Liver (tissue), 9 donors: ENCODE data around the gene USP21. TPM values are rescaled to one million over a fixed set of nuclear protein-coding genes. Genes with fewer than 3 reads are reported as not detected.
A peak's percentile ranks its signal among the peaks of the same experiment; 100 is the strongest.

Experiments
- DNase-seq: peaks from one replicate; pipeline ENCODE4 v3.0.0-alpha.2; 2017; ENCODE audit warnings: low spot score
- H3K27ac ChIP-seq, 2 donors: one replicate each; pipeline ENCODE4 v1.7.0; 2013; ENCODE audit warnings: inconsistent platforms in 2 of 2, low read length in 2 of 2, control low read depth in 1 of 2, low read depth in 1 of 2, mild to moderate bottlenecking in 1 of 2
- H3K27me3 ChIP-seq, 4 donors: one replicate each; pipeline versions ENCODE4 v1.6.1 to v1.7.0; 2013; ENCODE audit warnings: low read length in 3 of 4, inconsistent platforms in 1 of 4, mild to moderate bottlenecking in 1 of 4, moderate library complexity in 1 of 4; ENCODE audit not compliant: control insufficient read depth in 4 of 4, insufficient read depth in 4 of 4
- H3K36me3 ChIP-seq, 4 donors: one replicate each; pipeline versions ENCODE4 v1.6.1 to v1.7.0; 2013; ENCODE audit warnings: low read length in 3 of 4, mild to moderate bottlenecking in 3 of 4, low read depth in 1 of 4, moderate library complexity in 1 of 4; ENCODE audit not compliant: control insufficient read depth in 4 of 4, insufficient read depth in 3 of 4
- H3K4me1 ChIP-seq, 4 donors: one replicate each; pipeline versions ENCODE4 v1.6.1 to v1.7.0; 2013; ENCODE audit warnings: low read length in 3 of 4, mild to moderate bottlenecking in 3 of 4, moderate library complexity in 1 of 4; ENCODE audit not compliant: control insufficient read depth in 4 of 4, insufficient read depth in 4 of 4
- H3K4me3 ChIP-seq, 3 donors: one replicate each; pipeline versions ENCODE4 v1.6.1 to v1.7.0; 2013; ENCODE audit warnings: low read length in 3 of 3, control low read depth in 1 of 3, low read depth in 1 of 3, mild to moderate bottlenecking in 1 of 3
- H3K9ac ChIP-seq, 2 donors: one replicate each; pipeline ENCODE4 v1.7.0; 2013; ENCODE audit warnings: low read length in 2 of 2, mild to moderate bottlenecking in 2 of 2, moderate library complexity in 2 of 2, control low read depth in 1 of 2, low read depth in 1 of 2
- H3K9me3 ChIP-seq, 4 donors: one replicate each; pipeline versions ENCODE4 v1.6.1 to v1.7.0; 2013; ENCODE audit warnings: low read length in 3 of 4; ENCODE audit not compliant: control insufficient read depth in 4 of 4
- ATF3 ChIP-seq: IDR thresholded peaks from 2 replicates; pipeline ENCODE4 v1.6.1; 2016; ENCODE audit warnings: antibody characterized with exemption
- EGR1 ChIP-seq, 2 donors: IDR thresholded peaks; 2 replicates each; pipeline ENCODE4 v1.6.1; 2016 to 2018; ENCODE audit warnings: antibody characterized with exemption in 2 of 2, low read depth in 2 of 2
- FOXA1 ChIP-seq: IDR thresholded peaks from 2 replicates; pipeline ENCODE4 v1.6.1; 2016; ENCODE audit warnings: antibody characterized with exemption
- FOXA2 ChIP-seq: IDR thresholded peaks from 2 replicates; pipeline ENCODE4 v1.6.1; 2016; ENCODE audit warnings: antibody characterized with exemption
- HNF4A ChIP-seq, 2 donors: conservative IDR thresholded peaks; 2 replicates each; pipeline ENCODE4 v1.6.1; 2016; ENCODE audit warnings: antibody characterized with exemption in 2 of 2, mild to moderate bottlenecking in 2 of 2
- HNF4G ChIP-seq: IDR thresholded peaks from 2 replicates; pipeline ENCODE4 v1.6.1; 2016; ENCODE audit warnings: antibody characterized with exemption
- NR2F2 ChIP-seq: IDR thresholded peaks from 2 replicates; pipeline ENCODE4 v1.6.1; 2016; ENCODE audit warnings: antibody characterized with exemption
- RAD21 ChIP-seq, 2 donors: IDR thresholded peaks; 2 replicates each; pipeline ENCODE4 v1.6.1; 2016; ENCODE audit warnings: antibody characterized with exemption in 2 of 2, mild to moderate bottlenecking in 2 of 2
- TAF1 ChIP-seq: conservative IDR thresholded peaks from 2 replicates; pipeline ENCODE4 v1.6.1; 2016; ENCODE audit warnings: antibody characterized with exemption, mild to moderate bottlenecking
- WGBS: extraction: QIAGEN DNeasy Blood & Tissue Kit; methylation state at CpG from one replicate; pipeline ENCODE4 v1.1.7; 2013; 5-methylcytosine and 5-hydroxymethylcytosine counted together
- polyA plus RNA-seq, 2 donors: library from polyadenylated mRNA; stranded (reverse) in 1 of 2; unstranded in 1 of 2; fragments of 200-250 nt in 1 of 2; fragments of >200 nt in 1 of 2; fragmentation: Nextera tagmentation in 1 of 2; extraction: Ambion mirVana in 1 of 2; gene quantifications; one replicate each; pipeline versions ENCODE4 v1.2.1 to v1.2.3, GENCODE V29; 2013 to 2015
- total RNA-seq, 2 donors: library from RNA; depleted of rRNA; stranded (reverse); fragments of >200 nt; gene quantifications; one replicate each; pipeline ENCODE4 v1.2.3, GENCODE V29; 2014
- TF ChIP-seq, protein P1 (sequence below): fragments of 150-350 bp; IDR thresholded peaks from 2 replicates; pipeline ENCODE4 v1.5.1; 2017; ENCODE audit warnings: improper control_type of control experiment, low read depth, low read length; ENCODE audit not compliant: missing input control
- TF ChIP-seq, protein P2 (sequence below): IDR thresholded peaks from 2 replicates; pipeline ENCODE4 v1.6.1; 2016; ENCODE audit warnings: antibody characterized with exemption, mild to moderate bottlenecking
- donor health status: healthy.
- donor health status: healthy.
- donor health status: healthy.
- donor health status: healthy.
- donor health status: healthy.

USP21 gene
- total and polyA plus RNA-seq, 4 donors, result 4.1 to 9.0 (median 6.5) TPM

- no peaks in the 10 kb centered on the region for H3K27me3 ChIP-seq
- peaks cover 0 to 9% (median 3%) of the 10 kb centered on the region in 4 donors for H3K4me1 ChIP-seq
- no peak overlapping the region for H3K4me3 ChIP-seq
- no peaks in the 10 kb centered on the region for H3K9me3 ChIP-seq
- 84% methylated on average over 1 of the region's 1 CpG for WGBS
- TF ChIP-seq EGR1 (IDR thresholded peaks at IDR 0.05; ENCODE audit: low read depth in 2 of 2) (no peak), ATF3 (no peak), FOXA1 (no peak)
- DNase-seq, result no peak
- H3K9ac ChIP-seq, result no peak overlapping the region
- H3K36me3 ChIP-seq, result no peaks in the 10 kb centered on the region
- no peak overlapping the region for H3K27ac ChIP-seq
Observed at GRCh38 chr1:161138431-161138830, 20.9 kb upstream of the USP21 start.

GRCh38 chr1:161139766-161140165, 19.5 kb upstream of the USP21 start:
- Histone ChIP-seq H3K27me3 (no peaks in the 10 kb centered on the region), H3K4me3 (no peak overlapping the region), H3K4me1 (peaks cover 0 to 3% (median 0%) of the 10 kb centered on the region in 4 donors), H3K9ac (no peak overlapping the region), H3K27ac (no peak overlapping the region), H3K9me3 (no peaks in the 10 kb centered on the region), H3K36me3 (no peaks in the 10 kb centered on the region)
- WGBS, result 20% methylated on average over 1 of the region's 1 CpG
- peak; percentile 61 for DNase-seq
- TF ChIP-seq FOXA2 (no peak), EGR1 (IDR thresholded peaks at IDR 0.05; ENCODE audit: low read depth in 2 of 2) (no peak), HNF4G (no peak), NR2F2 (no peak), RAD21 (IDR thresholded peaks at IDR 0.05) (peak; percentile 78 to 79)
- TF ChIP-seq, protein P1, sequence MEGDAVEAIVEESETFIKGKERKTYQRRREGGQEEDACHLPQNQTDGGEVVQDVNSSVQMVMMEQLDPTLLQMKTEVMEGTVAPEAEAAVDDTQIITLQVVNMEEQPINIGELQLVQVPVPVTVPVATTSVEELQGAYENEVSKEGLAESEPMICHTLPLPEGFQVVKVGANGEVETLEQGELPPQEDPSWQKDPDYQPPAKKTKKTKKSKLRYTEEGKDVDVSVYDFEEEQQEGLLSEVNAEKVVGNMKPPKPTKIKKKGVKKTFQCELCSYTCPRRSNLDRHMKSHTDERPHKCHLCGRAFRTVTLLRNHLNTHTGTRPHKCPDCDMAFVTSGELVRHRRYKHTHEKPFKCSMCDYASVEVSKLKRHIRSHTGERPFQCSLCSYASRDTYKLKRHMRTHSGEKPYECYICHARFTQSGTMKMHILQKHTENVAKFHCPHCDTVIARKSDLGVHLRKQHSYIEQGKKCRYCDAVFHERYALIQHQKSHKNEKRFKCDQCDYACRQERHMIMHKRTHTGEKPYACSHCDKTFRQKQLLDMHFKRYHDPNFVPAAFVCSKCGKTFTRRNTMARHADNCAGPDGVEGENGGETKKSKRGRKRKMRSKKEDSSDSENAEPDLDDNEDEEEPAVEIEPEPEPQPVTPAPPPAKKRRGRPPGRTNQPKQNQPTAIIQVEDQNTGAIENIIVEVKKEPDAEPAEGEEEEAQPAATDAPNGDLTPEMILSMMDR, result peak; percentile 51

- 94% methylated on average over 29 of the region's 29 CpGs for WGBS
- no peak overlapping the region for H3K9ac ChIP-seq
- no peaks in the 10 kb centered on the region for H3K27me3 ChIP-seq
- H3K4me3 ChIP-seq, result no peak overlapping the region
- DNase-seq, result no peak
- no peaks in the 10 kb centered on the region for H3K9me3 ChIP-seq
- H3K36me3 ChIP-seq, result no peaks in the 10 kb centered on the region
- H3K4me1 ChIP-seq, result peaks cover 0 to 3% (median 0%) of the 10 kb centered on the region in 4 donors
- no peak overlapping the region for H3K27ac ChIP-seq
- TF ChIP-seq, protein P1, result no peak
- no peak for TF ChIP-seq TAF1
- no peak for TF ChIP-seq HNF4A (conservative IDR thresholded peaks at IDR 0.05)
- no peak for TF ChIP-seq ATF3
- TF ChIP-seq, protein P2, sequence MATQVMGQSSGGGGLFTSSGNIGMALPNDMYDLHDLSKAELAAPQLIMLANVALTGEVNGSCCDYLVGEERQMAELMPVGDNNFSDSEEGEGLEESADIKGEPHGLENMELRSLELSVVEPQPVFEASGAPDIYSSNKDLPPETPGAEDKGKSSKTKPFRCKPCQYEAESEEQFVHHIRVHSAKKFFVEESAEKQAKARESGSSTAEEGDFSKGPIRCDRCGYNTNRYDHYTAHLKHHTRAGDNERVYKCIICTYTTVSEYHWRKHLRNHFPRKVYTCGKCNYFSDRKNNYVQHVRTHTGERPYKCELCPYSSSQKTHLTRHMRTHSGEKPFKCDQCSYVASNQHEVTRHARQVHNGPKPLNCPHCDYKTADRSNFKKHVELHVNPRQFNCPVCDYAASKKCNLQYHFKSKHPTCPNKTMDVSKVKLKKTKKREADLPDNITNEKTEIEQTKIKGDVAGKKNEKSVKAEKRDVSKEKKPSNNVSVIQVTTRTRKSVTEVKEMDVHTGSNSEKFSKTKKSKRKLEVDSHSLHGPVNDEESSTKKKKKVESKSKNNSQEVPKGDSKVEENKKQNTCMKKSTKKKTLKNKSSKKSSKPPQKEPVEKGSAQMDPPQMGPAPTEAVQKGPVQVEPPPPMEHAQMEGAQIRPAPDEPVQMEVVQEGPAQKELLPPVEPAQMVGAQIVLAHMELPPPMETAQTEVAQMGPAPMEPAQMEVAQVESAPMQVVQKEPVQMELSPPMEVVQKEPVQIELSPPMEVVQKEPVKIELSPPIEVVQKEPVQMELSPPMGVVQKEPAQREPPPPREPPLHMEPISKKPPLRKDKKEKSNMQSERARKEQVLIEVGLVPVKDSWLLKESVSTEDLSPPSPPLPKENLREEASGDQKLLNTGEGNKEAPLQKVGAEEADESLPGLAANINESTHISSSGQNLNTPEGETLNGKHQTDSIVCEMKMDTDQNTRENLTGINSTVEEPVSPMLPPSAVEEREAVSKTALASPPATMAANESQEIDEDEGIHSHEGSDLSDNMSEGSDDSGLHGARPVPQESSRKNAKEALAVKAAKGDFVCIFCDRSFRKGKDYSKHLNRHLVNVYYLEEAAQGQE, result no peak
Observed at GRCh38 chr1:161140755-161141400, 18.4 kb upstream of the USP21 start.
